ENCODE measurements around the gene ATP8B1.
A peak's percentile ranks its signal among the peaks of the same experiment; 100 is the strongest.

The ATP8B1 gene

GRCh38 chr18:57793302-57793986, 9.7 kb downstream of the ATP8B1 start:
- no peak overlapping the region for H3K4me3 ChIP-seq (replicated peaks; ENCODE audit: low read depth, low read length)
- TF ChIP-seq, protein P1, sequence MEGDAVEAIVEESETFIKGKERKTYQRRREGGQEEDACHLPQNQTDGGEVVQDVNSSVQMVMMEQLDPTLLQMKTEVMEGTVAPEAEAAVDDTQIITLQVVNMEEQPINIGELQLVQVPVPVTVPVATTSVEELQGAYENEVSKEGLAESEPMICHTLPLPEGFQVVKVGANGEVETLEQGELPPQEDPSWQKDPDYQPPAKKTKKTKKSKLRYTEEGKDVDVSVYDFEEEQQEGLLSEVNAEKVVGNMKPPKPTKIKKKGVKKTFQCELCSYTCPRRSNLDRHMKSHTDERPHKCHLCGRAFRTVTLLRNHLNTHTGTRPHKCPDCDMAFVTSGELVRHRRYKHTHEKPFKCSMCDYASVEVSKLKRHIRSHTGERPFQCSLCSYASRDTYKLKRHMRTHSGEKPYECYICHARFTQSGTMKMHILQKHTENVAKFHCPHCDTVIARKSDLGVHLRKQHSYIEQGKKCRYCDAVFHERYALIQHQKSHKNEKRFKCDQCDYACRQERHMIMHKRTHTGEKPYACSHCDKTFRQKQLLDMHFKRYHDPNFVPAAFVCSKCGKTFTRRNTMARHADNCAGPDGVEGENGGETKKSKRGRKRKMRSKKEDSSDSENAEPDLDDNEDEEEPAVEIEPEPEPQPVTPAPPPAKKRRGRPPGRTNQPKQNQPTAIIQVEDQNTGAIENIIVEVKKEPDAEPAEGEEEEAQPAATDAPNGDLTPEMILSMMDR (IDR thresholded peaks at IDR 0.05; ENCODE audit: low read depth, low read length, missing control alignments): no peak
- no peak for DNase-seq (ENCODE audit: extremely low read depth, low read depth)

GRCh38 chr18:57792631-57793301, 10.3 kb downstream of the ATP8B1 start:
- no peak overlapping the region for H3K4me3 ChIP-seq (replicated peaks; ENCODE audit: low read depth, low read length)
- no peak for DNase-seq (ENCODE audit: extremely low read depth, low read depth)
- TF ChIP-seq, protein P1 (IDR thresholded peaks at IDR 0.05; ENCODE audit: low read depth, low read length, missing control alignments): no peak

- H3K4me3 ChIP-seq (replicated peaks; ENCODE audit: low read depth, low read length): no peak overlapping the region
- TF ChIP-seq, protein P1 (IDR thresholded peaks at IDR 0.05; ENCODE audit: low read depth, low read length, missing control alignments): no peak
- DNase-seq (ENCODE audit: extremely low read depth, low read depth): no peak
These were observed 11.2 kb downstream of the ATP8B1 start for GRCh38 chr18:57791911-57792310.

DNA sequence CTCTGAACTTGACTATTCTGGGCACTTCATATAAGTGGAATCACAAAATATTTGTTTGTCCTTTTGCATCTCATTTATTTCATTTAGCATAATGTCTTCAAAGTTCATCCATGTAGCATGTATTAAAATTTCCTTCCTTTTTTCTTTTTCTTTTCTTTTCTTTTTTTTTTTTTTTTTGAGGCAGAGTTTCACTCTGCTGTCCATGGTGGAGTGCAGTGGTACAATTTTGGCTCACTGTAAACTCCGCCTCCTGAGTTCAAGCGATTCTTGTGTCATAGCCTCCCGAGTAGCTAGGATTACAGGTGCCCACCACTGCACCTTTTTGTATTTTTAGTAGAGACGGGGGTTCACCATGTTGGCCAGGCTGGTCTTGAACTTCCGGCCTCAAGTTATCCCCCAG, 11.9 kb downstream of the ATP8B1 start:
- no peak overlapping the region for H3K4me3 ChIP-seq (replicated peaks; ENCODE audit: low read depth, low read length)
- no peak for DNase-seq (ENCODE audit: extremely low read depth, low read depth)
- TF ChIP-seq, protein P1 (IDR thresholded peaks at IDR 0.05; ENCODE audit: low read depth, low read length, missing control alignments): no peak

GRCh38 chr18:57790316-57790715, 12.8 kb downstream of the ATP8B1 start:
- no peak overlapping the region for H3K4me3 ChIP-seq (replicated peaks; ENCODE audit: low read depth, low read length)
- TF ChIP-seq, protein P1 (IDR thresholded peaks at IDR 0.05; ENCODE audit: low read depth, low read length, missing control alignments): no peak
- DNase-seq (ENCODE audit: extremely low read depth, low read depth): no peak

DNA sequence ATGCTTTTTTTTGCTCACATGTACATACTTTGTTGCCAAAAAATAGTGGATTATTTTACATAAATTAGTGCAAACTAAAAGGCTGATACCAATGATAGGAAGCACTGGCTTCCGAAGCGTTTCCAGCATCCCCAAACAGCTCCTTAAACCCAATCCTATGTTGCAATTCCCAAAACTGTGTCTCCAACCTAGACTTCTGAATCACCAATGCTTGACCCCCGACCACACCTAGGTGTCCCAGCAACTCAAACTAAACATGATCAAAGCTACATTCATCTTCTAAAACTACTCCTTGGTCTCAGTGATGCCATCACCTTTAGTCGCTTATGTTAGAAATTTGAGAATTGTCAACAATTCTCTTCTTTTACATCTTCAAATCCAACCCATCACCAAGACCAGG, 13.4 kb downstream of the ATP8B1 start:
- TF ChIP-seq, protein P1 (IDR thresholded peaks at IDR 0.05; ENCODE audit: low read depth, low read length, missing control alignments): no peak
- 0 out of 2 replicates have a peak overlapping the region, but pooled peaks have one; percentile 23 for H3K4me3 ChIP-seq (replicated peaks; ENCODE audit: low read depth, low read length)
- DNase-seq (ENCODE audit: extremely low read depth, low read depth): no peak
